CD4-positive, CD25-positive, alpha-beta regulatory T cell (primary cell): ENCODE results near the gene CUL4B. TPM values are rescaled to one million over a fixed set of nuclear protein-coding genes. Genes with fewer than 3 reads are reported as not detected.

ENCODE experiments used
- ATAC-seq, 2 donors: fragments of 150-1000 bp; cut with Tn5 transposase; one replicate each; pipeline ENCODE4 v1.10.0; 2021; ENCODE audit warnings: low read depth in 2 of 2, moderate number of reproducible peaks in 2 of 2, moderate library complexity in 1 of 2
- DNase-seq, 3 donors: peaks; one replicate each; pipeline versions ENCODE4 v3.0.0 to v3.0.0-alpha.2; 2012 to 2022; ENCODE audit warnings: mixed read lengths in 1 of 3
- H3K27ac ChIP-seq: one replicate; pipeline ENCODE4 v1.7.0; 2013; ENCODE audit warnings: mild to moderate bottlenecking, low read length; ENCODE audit not compliant: insufficient read depth, poor library complexity, severe bottlenecking
- H3K27me3 ChIP-seq: one replicate; pipeline ENCODE4 v1.7.0; 2013; ENCODE audit warnings: low read length; ENCODE audit not compliant: control insufficient read depth, insufficient read depth
- H3K36me3 ChIP-seq: one replicate; pipeline ENCODE4 v1.7.0; 2013; ENCODE audit warnings: mild to moderate bottlenecking, low read length, moderate library complexity; ENCODE audit not compliant: control insufficient read depth, insufficient read depth
- H3K4me1 ChIP-seq: 2 replicates; pipeline ENCODE4 v1.7.0; 2013; ENCODE audit warnings: mild to moderate bottlenecking, low read length; ENCODE audit not compliant: insufficient read depth, control insufficient read depth, poor library complexity, severe bottlenecking
- H3K4me3 ChIP-seq: one replicate; pipeline ENCODE4 v1.7.0; 2013; ENCODE audit warnings: low read depth, mild to moderate bottlenecking, low read length, moderate library complexity
- H3K9me3 ChIP-seq, 2 experiments: 1 replicate in 1 of 2; 2 replicates in 1 of 2; pipeline ENCODE4 v1.7.0; 2013; ENCODE audit warnings: low read length in 2 of 2, mild to moderate bottlenecking in 1 of 2, moderate library complexity in 1 of 2; ENCODE audit not compliant: control insufficient read depth in 2 of 2
- H3K27ac Mint-ChIP-seq, 3 donors: one replicate each; pipeline ENCODE4 v1.8.0; 2020 to 2022; ENCODE audit warnings: mild to moderate bottlenecking in 3 of 3, mixed read lengths in 3 of 3, moderate library complexity in 2 of 3
- H3K27me3 Mint-ChIP-seq: one replicate; pipeline ENCODE4 v1.8.0; 2022; ENCODE audit warnings: mild to moderate bottlenecking, mixed read lengths
- H3K36me3 Mint-ChIP-seq: one replicate; pipeline ENCODE4 v1.8.0; 2020; ENCODE audit warnings: mixed read lengths
- H3K4me1 Mint-ChIP-seq, 4 donors: one replicate each; pipeline ENCODE4 v1.8.0; 2020 to 2022; ENCODE audit warnings: mixed read lengths in 4 of 4, mild to moderate bottlenecking in 1 of 4
- H3K4me3 Mint-ChIP-seq, 4 donors: one replicate each; pipeline ENCODE4 v1.8.0; 2020 to 2022; ENCODE audit warnings: mild to moderate bottlenecking in 4 of 4, mixed read lengths in 4 of 4, moderate library complexity in 3 of 4
- H3K9me3 Mint-ChIP-seq, 7 donors: one replicate each; pipeline ENCODE4 v1.8.0; 2020 to 2022; ENCODE audit warnings: mixed read lengths in 7 of 7, mild to moderate bottlenecking in 3 of 7, moderate library complexity in 2 of 7
- polyA plus RNA-seq, 4 donors: library from polyadenylated mRNA; unstranded; fragments of 300-500 nt; fragmentation: Illumina TruSeq; gene quantifications; one replicate each; pipeline ENCODE4 v1.2.3, GENCODE V29; 2021
- total RNA-seq: library from RNA; stranded (reverse); gene quantifications from one replicate; pipeline ENCODE4 v1.2.3, GENCODE V29; 2022

Gene CUL4B
- total and polyA plus RNA-seq, 5 donors from 2014 or later = 25.7 to 39.4 (median 31.3) TPM

DNA sequence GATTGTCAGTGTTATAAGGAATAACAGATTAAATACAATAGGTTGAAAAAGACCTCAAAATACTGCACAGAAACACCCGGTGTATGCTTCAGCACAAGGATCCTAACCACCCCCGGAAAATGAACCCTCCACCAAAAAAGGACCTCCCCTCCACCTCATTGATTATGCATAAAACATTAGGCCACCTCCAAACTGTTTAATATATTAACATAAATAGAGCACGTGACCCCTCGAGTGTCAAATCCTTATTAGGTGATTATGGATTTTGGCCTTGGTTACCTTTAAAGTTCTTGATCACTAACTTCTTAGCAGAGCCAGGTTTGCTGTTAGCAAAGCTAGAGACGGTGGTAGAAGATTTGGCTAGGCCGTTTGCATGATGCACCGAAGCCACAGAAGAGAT, 958 bp downstream of the CUL4B start:
- DNase-seq = peak in 2 of 3 donors; percentile 22 to 61
- Histone ChIP-seq H3K4me3 (peak overlapping the region; percentile 81), H3K36me3 (peaks cover under 1% of the 10 kb centered on the region), H3K9me3 (no peaks in the 10 kb centered on the region), H3K27me3 (no peaks in the 10 kb centered on the region), H3K27ac (peak overlapping the region; percentile 96), H3K4me1 (peaks cover 6% of the 10 kb centered on the region)
- Mint-ChIP-seq H3K9me3 (peaks cover 0 to 1% (median 0%) of the 10 kb centered on the region in 7 donors), H3K27ac (peak overlapping the region; percentile 96 to 98 (median 97)), H3K4me1 (peaks cover 5 to 42% (median 20%) of the 10 kb centered on the region in 4 donors), H3K36me3 (no peaks in the 10 kb centered on the region), H3K27me3 (no peaks in the 10 kb centered on the region), H3K4me3 (peak overlapping the region; percentile 89 to 97 (median 96))
- no peak for ATAC-seq

DNA sequence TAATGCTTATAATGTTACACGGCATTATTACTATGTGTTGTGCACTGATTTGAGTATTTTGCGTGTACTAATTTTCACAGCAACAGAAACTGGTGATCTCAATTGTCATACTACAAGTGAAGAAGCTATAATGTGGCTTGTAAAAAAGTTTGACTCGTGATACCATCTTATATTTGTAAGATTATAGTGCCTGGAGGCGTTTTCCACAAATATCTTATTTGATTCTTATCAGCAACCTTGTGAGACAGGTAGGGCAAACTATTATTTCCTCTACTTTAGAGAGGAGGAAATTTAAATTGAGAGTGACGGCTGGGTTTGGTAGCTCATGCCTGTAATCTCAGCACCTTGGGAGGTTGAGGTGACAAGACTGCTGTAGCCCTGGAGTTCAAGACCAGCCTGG, 4.5 kb downstream of the CUL4B start:
- no peak for DNase-seq
- Histone ChIP-seq H3K4me1 (peaks cover 7% of the 10 kb centered on the region), H3K4me3 (peak overlapping the region; percentile 43), H3K27ac (no peak overlapping the region), H3K27me3 (no peaks in the 10 kb centered on the region), H3K36me3 (peaks cover 6% of the 10 kb centered on the region), H3K9me3 (no peaks in the 10 kb centered on the region)
- Mint-ChIP-seq H3K36me3 (peaks cover 3% of the 10 kb centered on the region), H3K4me1 (peaks cover 9 to 46% (median 17%) of the 10 kb centered on the region in 4 donors), H3K9me3 (peaks cover 0 to 1% (median 0%) of the 10 kb centered on the region in 7 donors), H3K4me3 (peak overlapping the region; percentile 7 to 58 (median 48)), H3K27me3 (no peaks in the 10 kb centered on the region), H3K27ac (no peak overlapping the region)
- ATAC-seq = no peak

DNA sequence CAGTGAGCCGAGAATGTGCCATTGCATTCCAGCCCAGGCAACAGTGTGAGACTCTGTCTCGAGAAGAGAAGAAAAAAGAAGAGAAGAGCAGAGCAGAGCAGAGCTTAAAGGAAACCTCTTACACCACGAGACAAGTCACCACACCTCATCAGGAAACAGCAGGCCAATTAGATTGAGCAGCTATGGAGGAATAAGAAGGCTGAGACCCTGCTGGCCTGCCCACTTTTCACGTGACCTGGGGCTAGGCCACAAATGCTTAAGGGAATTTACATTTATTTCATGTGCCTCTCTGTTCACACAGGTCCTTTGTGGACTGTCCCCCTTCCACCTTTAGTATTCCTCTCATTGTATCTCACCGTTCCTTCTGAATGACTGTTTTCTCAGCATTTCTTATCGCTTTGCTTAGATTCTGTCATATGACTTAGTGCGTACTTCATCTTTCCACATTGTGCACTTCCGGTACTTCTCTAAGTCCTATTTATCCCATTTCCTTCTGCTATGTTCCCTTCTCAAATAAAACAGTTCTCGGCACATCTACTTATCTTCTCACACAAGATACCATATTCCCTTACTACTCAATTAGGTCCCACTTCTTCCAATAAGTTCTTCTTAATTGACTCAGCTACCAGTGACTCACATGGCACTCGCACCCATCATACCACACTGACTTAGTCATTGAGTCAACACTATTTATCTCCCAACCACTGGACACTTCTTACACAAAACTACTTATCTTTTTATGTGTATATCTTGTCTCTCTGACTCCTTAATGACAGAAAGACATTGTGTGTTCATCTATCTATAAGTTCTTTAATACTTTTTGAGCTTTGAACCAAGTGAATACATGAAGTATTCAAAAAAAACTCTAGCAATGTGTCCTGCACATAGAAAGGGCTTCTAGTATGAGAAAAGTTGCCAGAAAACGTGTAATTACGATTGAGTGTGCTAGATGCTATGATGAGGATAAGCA, 11.0 kb downstream of the CUL4B start:
- peaks cover 4% of the 10 kb centered on the region for H3K36me3 Mint-ChIP-seq
- Histone ChIP-seq H3K4me3 (no peak overlapping the region), H3K4me1 (peaks cover 3% of the 10 kb centered on the region), H3K36me3 (peaks cover 12% of the 10 kb centered on the region), H3K27ac (no peak overlapping the region), H3K27me3 (no peaks in the 10 kb centered on the region), H3K9me3 (no peaks in the 10 kb centered on the region)
- peak overlapping the region; percentile 2 to 89 (median 52) for H3K27ac Mint-ChIP-seq
- H3K4me3 Mint-ChIP-seq = no peak overlapping the region
- ATAC-seq = no peak
- no peaks in the 10 kb centered on the region for H3K27me3 Mint-ChIP-seq
- DNase-seq = no peak
- peaks cover 8 to 22% (median 12%) of the 10 kb centered on the region in 4 donors for H3K4me1 Mint-ChIP-seq
- peaks cover 0 to 2% (median 0%) of the 10 kb centered on the region in 7 donors for H3K9me3 Mint-ChIP-seq

DNA sequence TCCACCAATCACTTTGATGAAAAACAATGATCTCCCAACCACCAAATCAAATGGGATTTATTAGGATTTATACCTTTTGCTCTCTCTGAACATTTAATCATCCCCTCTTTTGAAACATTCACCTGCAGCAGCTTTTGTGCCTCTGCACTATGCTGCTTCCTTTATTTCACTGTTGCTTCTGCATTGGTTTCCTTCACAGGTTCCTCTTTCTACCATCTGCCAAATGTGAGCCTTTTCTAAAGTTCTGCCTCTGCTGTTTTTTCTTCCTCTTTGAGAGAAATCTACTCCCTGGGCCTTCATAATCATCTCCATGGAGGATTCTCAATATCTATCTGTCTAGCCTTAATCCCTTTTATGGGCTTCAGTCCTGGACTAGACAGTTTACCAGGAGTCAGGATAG, 24.7 kb downstream of the CUL4B start:
- Mint-ChIP-seq H3K4me1 (no peaks in the 10 kb centered on the region), H3K27me3 (no peaks in the 10 kb centered on the region), H3K9me3 (peaks cover 0 to 2% (median 0%) of the 10 kb centered on the region in 7 donors), H3K4me3 (no peak overlapping the region), H3K27ac (peak overlapping the region in 1 of 3 donors; percentile 33), H3K36me3 (peaks cover 10% of the 10 kb centered on the region)
- Histone ChIP-seq H3K27ac (no peak overlapping the region), H3K27me3 (no peaks in the 10 kb centered on the region), H3K4me1 (no peaks in the 10 kb centered on the region), H3K36me3 (peaks cover 80% of the 10 kb centered on the region), H3K9me3 (no peaks in the 10 kb centered on the region), H3K4me3 (no peak overlapping the region)
- DNase-seq (no peak), ATAC-seq (no peak)

DNA sequence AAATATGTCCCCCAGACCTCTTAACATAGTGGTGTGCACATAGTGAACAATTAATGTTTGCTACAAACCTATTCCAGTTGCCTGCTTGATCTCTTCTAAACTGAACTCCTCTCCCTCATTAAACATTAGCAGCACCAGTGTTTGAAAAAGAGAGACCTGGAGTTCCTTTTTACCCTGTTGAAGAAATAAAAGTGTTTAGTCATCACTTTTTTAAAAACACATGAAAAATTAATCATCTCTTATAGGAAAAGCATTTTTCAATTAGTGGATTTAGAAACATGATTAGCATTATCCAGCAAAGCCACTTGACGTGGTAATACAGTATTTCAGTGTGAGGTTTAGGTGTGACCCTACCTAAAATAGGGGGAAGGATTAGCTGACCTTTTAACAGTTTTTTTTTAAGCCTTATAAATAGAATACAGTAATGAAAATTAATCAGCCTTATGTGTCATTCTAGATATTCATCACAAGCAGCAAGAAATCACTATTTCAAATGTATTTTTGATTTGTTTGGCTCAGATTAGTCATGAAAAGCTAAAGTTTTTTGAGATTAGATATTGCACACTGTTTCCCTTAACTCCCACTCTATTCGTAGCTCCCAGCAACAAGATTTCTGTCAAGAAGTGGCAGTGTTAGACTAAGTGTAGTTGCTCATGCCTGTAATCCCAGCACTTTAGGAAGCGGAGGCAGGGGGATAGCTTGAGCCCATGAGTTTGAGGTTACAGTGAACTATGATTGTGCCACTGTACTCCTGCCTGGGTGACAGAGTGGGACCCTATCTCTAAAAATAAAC, 26.2 kb downstream of the CUL4B start:
- no peaks in the 10 kb centered on the region for H3K4me1 Mint-ChIP-seq
- Histone ChIP-seq H3K4me3 (no peak overlapping the region), H3K36me3 (peaks cover 80% of the 10 kb centered on the region), H3K27me3 (no peaks in the 10 kb centered on the region), H3K27ac (no peak overlapping the region), H3K4me1 (no peaks in the 10 kb centered on the region), H3K9me3 (no peaks in the 10 kb centered on the region)
- H3K36me3 Mint-ChIP-seq = peaks cover 10% of the 10 kb centered on the region
- DNase-seq = no peak
- no peaks in the 10 kb centered on the region for H3K27me3 Mint-ChIP-seq
- ATAC-seq = no peak
- no peak overlapping the region for H3K4me3 Mint-ChIP-seq
- H3K9me3 Mint-ChIP-seq = peaks cover 0 to 2% (median 0%) of the 10 kb centered on the region in 7 donors
- no peak overlapping the region for H3K27ac Mint-ChIP-seq

DNA sequence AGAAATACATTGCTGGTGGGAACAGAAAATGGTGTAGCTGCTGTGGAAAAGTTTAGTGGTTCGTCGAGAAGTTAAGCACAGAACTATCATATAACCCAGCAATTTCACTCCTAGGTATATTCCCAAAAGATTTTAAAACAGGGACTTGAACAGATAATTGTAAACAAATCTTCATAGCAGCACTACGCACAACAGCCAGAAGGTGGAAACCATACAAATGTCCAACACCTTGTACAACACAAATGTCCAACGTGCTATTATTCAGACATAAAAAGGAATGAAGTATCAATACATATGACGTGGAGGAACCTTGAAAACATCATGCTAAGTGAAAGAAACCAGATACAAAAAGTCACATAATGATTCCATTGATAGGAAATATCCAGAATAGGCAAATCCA, 37.9 kb downstream of the CUL4B start:
- H3K27ac Mint-ChIP-seq = no peak overlapping the region
- Histone ChIP-seq H3K9me3 (no peaks in the 10 kb centered on the region), H3K4me3 (no peak overlapping the region), H3K36me3 (peaks cover 6% of the 10 kb centered on the region), H3K27ac (no peak overlapping the region), H3K4me1 (no peaks in the 10 kb centered on the region), H3K27me3 (no peaks in the 10 kb centered on the region)
- H3K4me1 Mint-ChIP-seq = peaks cover 0 to 6% (median 4%) of the 10 kb centered on the region in 4 donors
- H3K36me3 Mint-ChIP-seq = peaks cover 11% of the 10 kb centered on the region
- no peaks in the 10 kb centered on the region for H3K9me3 Mint-ChIP-seq
- H3K4me3 Mint-ChIP-seq = no peak overlapping the region
- ATAC-seq = no peak
- no peak for DNase-seq
- H3K27me3 Mint-ChIP-seq = no peaks in the 10 kb centered on the region

DNA sequence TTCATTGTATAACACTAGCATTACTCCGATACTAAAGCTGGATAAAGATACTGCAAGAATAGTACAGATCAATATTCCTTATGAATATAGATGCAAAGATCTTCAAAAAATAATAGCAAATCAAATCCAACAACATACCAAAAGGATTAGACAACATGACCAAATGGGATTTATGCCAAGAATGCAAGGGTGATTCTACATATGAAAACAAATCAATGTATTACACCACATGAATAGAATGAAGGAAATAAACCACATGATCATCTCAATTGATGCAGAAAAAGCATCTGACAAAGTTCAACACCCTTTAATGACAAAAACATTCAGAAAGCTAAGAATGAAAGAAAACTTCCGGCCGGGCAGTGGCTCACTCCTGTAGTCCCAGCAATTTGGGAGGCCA, 42.8 kb downstream of the CUL4B start:
- no peak overlapping the region for H3K27ac Mint-ChIP-seq
- H3K4me1 ChIP-seq = no peaks in the 10 kb centered on the region
- H3K36me3 ChIP-seq = no peaks in the 10 kb centered on the region

More for the DNA sequence above, 42.8 kb downstream of the CUL4B start:
- H3K27ac ChIP-seq = no peak overlapping the region
- no peaks in the 10 kb centered on the region for H3K9me3 ChIP-seq
- Mint-ChIP-seq H3K4me3 (no peak overlapping the region), H3K4me1 (peaks cover 0 to 8% (median 5%) of the 10 kb centered on the region in 4 donors), H3K27me3 (no peaks in the 10 kb centered on the region), H3K36me3 (peaks cover 4% of the 10 kb centered on the region), H3K9me3 (no peaks in the 10 kb centered on the region)
- no peaks in the 10 kb centered on the region for H3K27me3 ChIP-seq
- DNase-seq (no peak), ATAC-seq (no peak)
- no peak overlapping the region for H3K4me3 ChIP-seq
